ENCODE results near the gene PRKN.

GRCh38 chr6:162471842-162472241, 255.7 kb downstream of the PRKN start:
- TF ChIP-seq, protein P1, sequence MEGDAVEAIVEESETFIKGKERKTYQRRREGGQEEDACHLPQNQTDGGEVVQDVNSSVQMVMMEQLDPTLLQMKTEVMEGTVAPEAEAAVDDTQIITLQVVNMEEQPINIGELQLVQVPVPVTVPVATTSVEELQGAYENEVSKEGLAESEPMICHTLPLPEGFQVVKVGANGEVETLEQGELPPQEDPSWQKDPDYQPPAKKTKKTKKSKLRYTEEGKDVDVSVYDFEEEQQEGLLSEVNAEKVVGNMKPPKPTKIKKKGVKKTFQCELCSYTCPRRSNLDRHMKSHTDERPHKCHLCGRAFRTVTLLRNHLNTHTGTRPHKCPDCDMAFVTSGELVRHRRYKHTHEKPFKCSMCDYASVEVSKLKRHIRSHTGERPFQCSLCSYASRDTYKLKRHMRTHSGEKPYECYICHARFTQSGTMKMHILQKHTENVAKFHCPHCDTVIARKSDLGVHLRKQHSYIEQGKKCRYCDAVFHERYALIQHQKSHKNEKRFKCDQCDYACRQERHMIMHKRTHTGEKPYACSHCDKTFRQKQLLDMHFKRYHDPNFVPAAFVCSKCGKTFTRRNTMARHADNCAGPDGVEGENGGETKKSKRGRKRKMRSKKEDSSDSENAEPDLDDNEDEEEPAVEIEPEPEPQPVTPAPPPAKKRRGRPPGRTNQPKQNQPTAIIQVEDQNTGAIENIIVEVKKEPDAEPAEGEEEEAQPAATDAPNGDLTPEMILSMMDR (IDR thresholded peaks at IDR 0.05): no peak
- no peak for TF ChIP-seq POLR2A (IDR thresholded peaks at IDR 0.05)

Measured in thyroid gland (tissue), 4 donors.